Measurements from ENCODE around the gene CORIN.

DNA sequence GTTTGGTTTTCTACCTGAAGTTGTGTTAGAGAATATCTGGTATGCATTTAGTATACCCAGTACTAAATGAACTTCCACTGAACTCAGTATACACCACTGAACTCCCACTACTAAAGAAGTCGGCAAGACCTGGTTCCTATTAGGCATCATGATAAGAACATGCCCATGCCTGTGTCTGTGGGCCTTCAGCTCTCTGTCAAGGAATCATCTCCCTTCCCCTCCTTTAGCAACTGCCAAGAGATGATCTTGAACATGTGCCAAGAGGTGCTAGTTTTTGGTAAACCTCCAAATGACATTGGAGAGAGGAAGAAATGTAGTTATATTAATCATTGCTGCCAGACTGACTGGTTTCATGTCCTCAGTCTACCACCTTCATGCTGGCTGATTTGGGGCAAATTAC is 239.5 kb downstream of the CORIN start:
- TF ChIP-seq, protein P1, sequence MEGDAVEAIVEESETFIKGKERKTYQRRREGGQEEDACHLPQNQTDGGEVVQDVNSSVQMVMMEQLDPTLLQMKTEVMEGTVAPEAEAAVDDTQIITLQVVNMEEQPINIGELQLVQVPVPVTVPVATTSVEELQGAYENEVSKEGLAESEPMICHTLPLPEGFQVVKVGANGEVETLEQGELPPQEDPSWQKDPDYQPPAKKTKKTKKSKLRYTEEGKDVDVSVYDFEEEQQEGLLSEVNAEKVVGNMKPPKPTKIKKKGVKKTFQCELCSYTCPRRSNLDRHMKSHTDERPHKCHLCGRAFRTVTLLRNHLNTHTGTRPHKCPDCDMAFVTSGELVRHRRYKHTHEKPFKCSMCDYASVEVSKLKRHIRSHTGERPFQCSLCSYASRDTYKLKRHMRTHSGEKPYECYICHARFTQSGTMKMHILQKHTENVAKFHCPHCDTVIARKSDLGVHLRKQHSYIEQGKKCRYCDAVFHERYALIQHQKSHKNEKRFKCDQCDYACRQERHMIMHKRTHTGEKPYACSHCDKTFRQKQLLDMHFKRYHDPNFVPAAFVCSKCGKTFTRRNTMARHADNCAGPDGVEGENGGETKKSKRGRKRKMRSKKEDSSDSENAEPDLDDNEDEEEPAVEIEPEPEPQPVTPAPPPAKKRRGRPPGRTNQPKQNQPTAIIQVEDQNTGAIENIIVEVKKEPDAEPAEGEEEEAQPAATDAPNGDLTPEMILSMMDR (IDR thresholded peaks at IDR 0.05) = no peak
- no peak for TF ChIP-seq EP300 (IDR thresholded peaks at IDR 0.05)

Data from stomach (tissue), 4 donors.